Ishikawa (cell line): ENCODE measurements around the gene POLA2.

Source experiments
- CEBPB ChIP-seq: IDR thresholded peaks from 2 replicates; pipeline ENCODE4 v1.6.1; 2012
- CREB1 ChIP-seq: IDR thresholded peaks from 2 replicates; pipeline ENCODE4 v1.6.1; 2012; ENCODE audit warnings: low read depth
- EGR1 ChIP-seq: IDR thresholded peaks from 2 replicates; pipeline ENCODE4 v1.6.1; 2012
- EP300 ChIP-seq: IDR thresholded peaks from 2 replicates; pipeline ENCODE4 v1.6.1; 2012; ENCODE audit warnings: borderline replicate concordance
- FOXM1 ChIP-seq: IDR thresholded peaks from 2 replicates; pipeline ENCODE4 v1.6.1; 2012; ENCODE audit warnings: low read depth, borderline replicate concordance
- NFIC ChIP-seq: IDR thresholded peaks from 2 replicates; pipeline ENCODE4 v1.6.1; 2012
- RAD21 ChIP-seq: IDR thresholded peaks from 2 replicates; pipeline ENCODE4 v1.6.1; 2012; ENCODE audit warnings: low read depth
- REST ChIP-seq: IDR thresholded peaks from 2 replicates; pipeline ENCODE4 v1.6.1; 2012; ENCODE audit warnings: low read depth, mild to moderate bottlenecking
- TAF1 ChIP-seq: IDR thresholded peaks from 2 replicates; pipeline ENCODE4 v1.6.1; 2012; ENCODE audit warnings: low read depth, mild to moderate bottlenecking
- TCF12 ChIP-seq: IDR thresholded peaks from 2 replicates; pipeline ENCODE4 v1.6.1; 2012; ENCODE audit warnings: low read depth
- TEAD4 ChIP-seq: IDR thresholded peaks from 2 replicates; pipeline ENCODE4 v1.6.1; 2012
- USF1 ChIP-seq: IDR thresholded peaks from 2 replicates; pipeline ENCODE4 v1.6.1; 2012
- YY1 ChIP-seq: IDR thresholded peaks from 2 replicates; pipeline ENCODE4 v1.6.1; 2012; ENCODE audit warnings: low read depth
- ZBTB7A ChIP-seq: IDR thresholded peaks from 2 replicates; pipeline ENCODE4 v1.6.1; 2012; ENCODE audit warnings: low read depth
- TF ChIP-seq, protein P1 (sequence below): IDR thresholded peaks from 2 replicates; pipeline ENCODE4 v1.6.1; 2012

The POLA2 gene

DNA sequence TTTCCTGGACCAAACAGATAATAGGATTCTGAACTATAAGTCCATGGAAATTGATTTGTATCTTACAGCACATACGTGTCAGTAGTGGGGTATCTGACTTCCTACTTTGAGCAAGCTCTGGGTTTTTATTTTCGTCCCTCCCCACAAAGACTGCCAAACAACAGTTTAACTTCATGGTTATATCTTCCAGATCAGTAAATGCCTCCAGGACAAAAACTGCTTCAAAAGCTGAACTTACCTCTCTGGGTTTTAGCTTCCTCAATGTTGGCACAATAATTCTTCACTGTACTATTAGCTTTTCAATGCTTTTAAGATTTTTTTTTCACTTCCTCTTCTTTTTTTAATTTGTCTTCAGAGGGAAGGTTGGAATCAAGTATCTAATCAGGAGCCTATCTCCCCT, 67.7 kb downstream of the POLA2 start:
- TF ChIP-seq TAF1: no peak
- TF ChIP-seq USF1: no peak
- TF ChIP-seq NFIC: no peak
- TF ChIP-seq ZBTB7A: no peak
- TF ChIP-seq EGR1: no peak
- TF ChIP-seq, protein P1, sequence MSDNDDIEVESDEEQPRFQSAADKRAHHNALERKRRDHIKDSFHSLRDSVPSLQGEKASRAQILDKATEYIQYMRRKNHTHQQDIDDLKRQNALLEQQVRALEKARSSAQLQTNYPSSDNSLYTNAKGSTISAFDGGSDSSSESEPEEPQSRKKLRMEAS: no peak
- TF ChIP-seq YY1: no peak
- TF ChIP-seq CEBPB: no peak
- no peak for TF ChIP-seq TCF12
- no peak for TF ChIP-seq TEAD4
- no peak for TF ChIP-seq FOXM1
- no peak for TF ChIP-seq REST
- TF ChIP-seq RAD21: no peak
- TF ChIP-seq CREB1: no peak
- no peak for TF ChIP-seq EP300

DNA sequence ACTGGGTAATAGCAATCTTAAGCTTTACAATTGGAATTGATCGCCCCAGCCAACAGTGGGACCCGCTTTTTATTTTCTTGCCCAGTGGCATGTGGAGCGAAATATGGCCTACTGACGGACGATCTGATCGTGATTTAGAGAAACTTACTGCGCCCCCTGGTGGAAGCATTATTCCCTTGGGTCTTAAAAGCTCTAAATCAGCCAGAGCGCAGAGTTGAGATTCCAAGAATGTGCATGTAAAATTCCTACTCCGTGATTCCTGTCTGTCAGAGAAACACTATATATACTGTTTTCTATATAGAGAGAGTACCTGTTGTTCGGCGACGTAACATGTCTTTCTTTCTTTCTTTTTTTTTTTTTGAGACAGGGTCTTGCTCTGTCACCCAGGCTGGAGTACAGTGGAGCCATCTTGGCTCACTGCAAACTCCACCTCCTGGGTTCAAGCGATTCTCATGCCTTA, 68.2 kb downstream of the POLA2 start:
- TF ChIP-seq, protein P1: 0 out of 2 replicates have a peak, but pooled peaks have one; percentile 5
- TF ChIP-seq YY1 (peak; percentile 43; the same call in 1 of the 2 replicates), TEAD4 (no peak; the same call in 1 of the 2 replicates), CEBPB (no peak), RAD21 (peak; percentile 66), CREB1 (no peak)

DNA sequence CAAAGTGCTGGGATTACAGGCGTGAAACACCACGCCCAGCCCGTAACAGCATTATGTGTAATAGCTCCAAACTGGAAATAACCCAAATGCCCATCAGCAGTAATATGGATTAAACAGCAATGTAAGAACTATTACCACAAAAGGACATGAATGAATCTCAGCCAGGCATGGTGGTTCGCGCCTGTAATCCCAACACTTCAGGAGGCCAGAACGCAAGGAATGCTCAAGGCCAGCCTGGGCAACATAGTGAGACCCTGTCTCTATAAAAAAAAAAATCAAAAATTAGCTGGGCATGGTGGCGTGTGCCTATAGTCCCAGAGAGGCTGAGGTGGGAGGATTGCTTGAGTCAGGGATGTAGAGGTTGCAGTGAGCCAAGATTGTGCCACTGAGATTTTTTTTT, 68.8 kb downstream of the POLA2 start:
- no peak for TF ChIP-seq NFIC
- TF ChIP-seq, protein P1: 0 out of 2 replicates have a peak, but pooled peaks have one; percentile 1

DNA sequence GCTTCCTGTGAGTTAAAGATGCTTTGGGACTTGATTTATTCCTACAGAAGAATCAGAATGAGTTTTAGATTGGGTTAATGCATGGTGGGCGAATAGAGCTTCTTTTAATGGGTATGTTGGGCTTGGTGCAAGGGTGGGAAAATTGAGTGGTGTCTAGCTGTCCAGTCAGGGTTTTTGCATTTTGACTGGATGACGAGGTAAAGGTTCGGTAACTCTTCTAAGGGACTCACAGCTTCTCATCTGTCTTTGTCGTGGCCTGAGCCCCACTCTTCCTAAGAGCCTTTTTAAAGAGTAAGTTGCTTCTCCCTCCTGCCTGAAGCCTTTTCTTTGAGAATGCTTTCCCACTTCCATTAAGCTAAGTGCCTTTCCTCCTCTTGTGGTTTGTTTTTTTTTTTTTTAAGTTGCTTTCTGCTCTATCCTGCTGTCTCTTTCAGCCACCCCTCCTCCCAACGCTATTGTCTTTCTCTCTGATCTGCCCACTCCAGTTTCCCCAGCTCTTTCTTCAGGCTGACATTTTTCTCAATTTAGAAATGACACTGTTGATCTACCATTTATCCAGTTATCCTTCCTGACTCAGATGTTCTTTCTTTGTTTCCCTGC, 73.0 kb downstream of the POLA2 start:
- TF ChIP-seq EP300 (no peak), TCF12 (no peak), TEAD4 (no peak), EGR1 (no peak), RAD21 (no peak), TAF1 (no peak), REST (no peak), NFIC (no peak), CREB1 (no peak), CEBPB (no peak), USF1 (no peak), YY1 (no peak), ZBTB7A (no peak), FOXM1 (no peak)
- TF ChIP-seq, protein P1: no peak

- TF ChIP-seq EP300: no peak
- TF ChIP-seq TEAD4: no peak
- no peak for TF ChIP-seq YY1
- TF ChIP-seq, protein P1: no peak
- TF ChIP-seq ZBTB7A: no peak
- no peak for TF ChIP-seq TAF1
- no peak for TF ChIP-seq TCF12
- TF ChIP-seq CREB1: no peak
These were observed 76.9 kb downstream of the POLA2 start for GRCh38 chr11:65338676-65339075.

GRCh38 chr11:65340226-65340625, 78.5 kb downstream of the POLA2 start:
- TF ChIP-seq CREB1 (no peak), EP300 (no peak), REST (no peak), YY1 (no peak), FOXM1 (no peak), EGR1 (no peak), TCF12 (no peak), NFIC (no peak), CEBPB (no peak), USF1 (no peak), TEAD4 (no peak), ZBTB7A (no peak), TAF1 (no peak), RAD21 (no peak)
- TF ChIP-seq, protein P1: no peak
